Subcutaneous abdominal adipose tissue (tissue), 5 donors: ENCODE data around the gene WDTC1.

Experiments used
- H3K27ac ChIP-seq: one replicate; pipeline ENCODE4 v1.7.0; 2013; ENCODE audit warnings: low read depth, mild to moderate bottlenecking, inconsistent platforms, low read length, moderate library complexity
- H3K27me3 ChIP-seq, 5 donors: one replicate each; pipeline ENCODE4 v1.7.0; 2013; ENCODE audit warnings: low read length in 5 of 5, inconsistent platforms in 1 of 5; ENCODE audit not compliant: control insufficient read depth in 5 of 5, insufficient read depth in 4 of 5
- H3K36me3 ChIP-seq, 5 donors: one replicate each; pipeline ENCODE4 v1.7.0; 2013; ENCODE audit warnings: low read length in 5 of 5; ENCODE audit not compliant: control insufficient read depth in 5 of 5, insufficient read depth in 5 of 5
- H3K4me1 ChIP-seq, 5 donors: one replicate each; pipeline ENCODE4 v1.7.0; 2013; ENCODE audit warnings: low read length in 5 of 5, mild to moderate bottlenecking in 3 of 5, moderate library complexity in 1 of 5; ENCODE audit not compliant: control insufficient read depth in 5 of 5, insufficient read depth in 5 of 5
- H3K4me3 ChIP-seq, 5 donors: one replicate each; pipeline ENCODE4 v1.7.0; 2013; ENCODE audit warnings: low read length in 5 of 5, low read depth in 1 of 5
- H3K9ac ChIP-seq, 5 donors: one replicate each; pipeline ENCODE4 v1.7.0; 2013; ENCODE audit warnings: low read length in 5 of 5, mild to moderate bottlenecking in 4 of 5, moderate library complexity in 3 of 5
- H3K9me3 ChIP-seq, 5 donors: one replicate each; pipeline ENCODE4 v1.7.0; 2013; ENCODE audit warnings: low read length in 5 of 5; ENCODE audit not compliant: control insufficient read depth in 5 of 5
- donor health status: healthy.
- donor health status: healthy.
- donor health status: healthy.
- donor health status: healthy.
- donor health status: healthy.

Gene WDTC1

GRCh38 chr1:27342391-27342777 is 108.0 kb downstream of the WDTC1 start:
- Histone ChIP-seq H3K27ac (no peak overlapping the region), H3K4me1 (peaks cover 0 to 14% (median 0%) of the 10 kb centered on the region in 5 donors), H3K4me3 (peak overlapping the region in 1 of 5 donors; percentile 36), H3K9ac (no peak overlapping the region), H3K27me3 (peaks cover 0 to 12% (median 8%) of the 10 kb centered on the region in 5 donors), H3K9me3 (no peaks in the 10 kb centered on the region), H3K36me3 (peaks cover 0 to 6% (median 3%) of the 10 kb centered on the region in 5 donors)

GRCh38 chr1:27342778-27343638 is 108.6 kb downstream of the WDTC1 start:
- Histone ChIP-seq H3K36me3 (peaks cover 0 to 6% (median 3%) of the 10 kb centered on the region in 5 donors), H3K4me3 (peak overlapping the region in 2 of 5 donors; percentile 27 to 36), H3K4me1 (peaks cover 0 to 14% (median 0%) of the 10 kb centered on the region in 5 donors), H3K9me3 (no peaks in the 10 kb centered on the region), H3K9ac (no peak overlapping the region), H3K27me3 (peaks cover 4 to 13% (median 9%) of the 10 kb centered on the region in 5 donors), H3K27ac (no peak overlapping the region)

GRCh38 chr1:27343639-27344025 is 109.2 kb downstream of the WDTC1 start:
- Histone ChIP-seq H3K27me3 (peaks cover 4 to 14% (median 9%) of the 10 kb centered on the region in 5 donors), H3K4me3 (peak overlapping the region in 2 of 5 donors; percentile 27 to 29), H3K36me3 (peaks cover 0 to 5% (median 3%) of the 10 kb centered on the region in 5 donors), H3K9me3 (no peaks in the 10 kb centered on the region), H3K4me1 (peaks cover 0 to 14% (median 0%) of the 10 kb centered on the region in 5 donors), H3K27ac (no peak overlapping the region), H3K9ac (no peak overlapping the region)

- Histone ChIP-seq H3K27me3 (peaks cover 9 to 26% (median 19%) of the 10 kb centered on the region in 5 donors), H3K36me3 (no peaks in the 10 kb centered on the region), H3K9ac (no peak overlapping the region), H3K9me3 (no peaks in the 10 kb centered on the region), H3K4me1 (peaks cover 0 to 26% (median 13%) of the 10 kb centered on the region in 5 donors), H3K4me3 (no peak overlapping the region), H3K27ac (no peak overlapping the region)
These were observed 110.8 kb downstream of the WDTC1 start for GRCh38 chr1:27345272-27345671.

- H3K4me1 ChIP-seq, result peaks cover 0 to 37% (median 23%) of the 10 kb centered on the region in 5 donors
- no peak overlapping the region for H3K27ac ChIP-seq
These were observed 111.9 kb downstream of the WDTC1 start for GRCh38 chr1:27346357-27346756.

GRCh38 chr1:27346991-27347624 is 112.7 kb downstream of the WDTC1 start:
- no peak overlapping the region for H3K27ac ChIP-seq
- no peaks in the 10 kb centered on the region for H3K9me3 ChIP-seq
- H3K4me3 ChIP-seq, result no peak overlapping the region
- H3K4me1 ChIP-seq, result peaks cover 0 to 34% (median 25%) of the 10 kb centered on the region in 5 donors
- H3K27me3 ChIP-seq, result peaks cover 11 to 34% (median 17%) of the 10 kb centered on the region in 5 donors
- no peaks in the 10 kb centered on the region for H3K36me3 ChIP-seq
- no peak overlapping the region for H3K9ac ChIP-seq

More at GRCh38 chr1:27346357-27346756, 111.9 kb downstream of the WDTC1 start:
- Histone ChIP-seq H3K9me3 (no peaks in the 10 kb centered on the region), H3K27me3 (peaks cover 11 to 34% (median 19%) of the 10 kb centered on the region in 5 donors), H3K9ac (no peak overlapping the region), H3K4me3 (no peak overlapping the region), H3K36me3 (no peaks in the 10 kb centered on the region)

- Histone ChIP-seq H3K9me3 (no peaks in the 10 kb centered on the region), H3K36me3 (peaks cover 0 to 13% (median 12%) of the 10 kb centered on the region in 5 donors), H3K4me3 (peak overlapping the region in 3 of 5 donors; percentile 46 to 59 (median 59)), H3K27me3 (peaks cover 11 to 34% (median 16%) of the 10 kb centered on the region in 5 donors), H3K27ac (no peak overlapping the region), H3K9ac (no peak overlapping the region), H3K4me1 (peaks cover 0 to 29% (median 25%) of the 10 kb centered on the region in 5 donors)
These were observed 114.7 kb downstream of the WDTC1 start for GRCh38 chr1:27348861-27349783.

GRCh38 chr1:27349784-27350662 is 115.6 kb downstream of the WDTC1 start:
- H3K9ac ChIP-seq, result no peak overlapping the region
- peaks cover 11 to 34% (median 16%) of the 10 kb centered on the region in 5 donors for H3K27me3 ChIP-seq
- peaks cover 0 to 15% (median 14%) of the 10 kb centered on the region in 5 donors for H3K36me3 ChIP-seq
- H3K4me1 ChIP-seq, result peaks cover 0 to 29% (median 25%) of the 10 kb centered on the region in 5 donors
- H3K27ac ChIP-seq, result no peak overlapping the region
- peak overlapping the region in 4 of 5 donors; percentile 36 to 59 (median 52) for H3K4me3 ChIP-seq
- H3K9me3 ChIP-seq, result no peaks in the 10 kb centered on the region
